Spinal cord (tissue), 10 donors: ENCODE data around the gene SUMF2. TPM values are rescaled to one million over a fixed set of nuclear protein-coding genes. Genes with fewer than 3 reads are reported as not detected.
"Not testable (repeated sequence)": the region's sequence is repeated elsewhere in the genome, so short reads cannot be mapped to it uniquely, and the experiment has no call there.

Source experiments
- DNase-seq, 6 donors: peaks; one replicate each; pipeline versions ENCODE4 v3.0.0 to v3.0.0-alpha.2; 2013 to 2015; ENCODE audit warnings: low spot score in 6 of 6, low read depth in 4 of 6
- H3K27ac ChIP-seq: one replicate; pipeline ENCODE4 v1.5.1; 2013; ENCODE audit warnings: low read depth, low read length, control low read depth
- H3K27me3 ChIP-seq: one replicate; pipeline ENCODE4 v1.6.1; 2013; ENCODE audit warnings: low read length; ENCODE audit not compliant: control insufficient read depth, insufficient read depth
- H3K36me3 ChIP-seq: one replicate; pipeline ENCODE4 v1.6.1; 2013; ENCODE audit warnings: low read length; ENCODE audit not compliant: control insufficient read depth, insufficient read depth
- H3K4me1 ChIP-seq: one replicate; pipeline ENCODE4 v1.6.1; 2013; ENCODE audit warnings: low read length; ENCODE audit not compliant: control insufficient read depth, insufficient read depth
- H3K4me3 ChIP-seq: one replicate; pipeline ENCODE4 v1.5.1; 2013; ENCODE audit warnings: low read depth, low read length, control low read depth
- H3K9me3 ChIP-seq: one replicate; pipeline ENCODE4 v1.6.1; 2013; ENCODE audit warnings: low read length; ENCODE audit not compliant: control insufficient read depth, insufficient read depth
- WGBS: methylation state at CpG from one replicate; pipeline ENCODE4 v1.1.5; 2013; ENCODE audit warnings: missing lambda C conversion rate; ENCODE audit not compliant: insufficient coverage; 5-methylcytosine and 5-hydroxymethylcytosine counted together
- long read RNA-seq, 4 donors: transcript quantifications; one replicate each; lab custom pipeline, GENCODE V29; 2026
- polyA plus RNA-seq, 2 donors: library from polyadenylated mRNA; unstranded; fragments of 120-200 nt; gene quantifications; one replicate each; pipeline ENCODE4 v1.2.1, GENCODE V29; 2013; ENCODE audit not compliant: insufficient read length in 2 of 2
- total RNA-seq, 2 donors: library from RNA; depleted of rRNA in 1 of 2; stranded (reverse); fragments of 120-200 nt in 1 of 2; fragments of >200 nt in 1 of 2; gene quantifications; one replicate each; pipeline versions ENCODE4 v1.2.3 to v1.2.4, GENCODE V29; 2013 to 2014
- donor health status: healthy.

The SUMF2 gene
- total RNA-seq (100 to 1,000 TPM; 111 to 125 TPM), polyA plus RNA-seq (100 to 1,000 TPM; 101 to 138 TPM)
- long read RNA-seq, donor 1, transcript SUMF2-208 (9 exons, 2,052 nt), result major isoform, 21 of 1,368 reads
- long read RNA-seq, donor 1, partial matches to known transcripts, result 625 of 1,368 reads
- long read RNA-seq, donor 1, other reads (novel, unspliced or antisense), result 710 of 1,368 reads
- long read RNA-seq, donor 2, transcript SUMF2-208 (9 exons, 2,052 nt), result major isoform, 7 of 17 reads
- long read RNA-seq, donor 2, partial matches to known transcripts, result 0 of 17 reads
- long read RNA-seq, donor 2, other reads (novel, unspliced or antisense), result 0 of 17 reads
- long read RNA-seq, donor 3, partial matches to known transcripts, result 0 of 10 reads
- long read RNA-seq, donor 3, other reads (novel, unspliced or antisense), result 0 of 10 reads
- long read RNA-seq, donor 4, transcript SUMF2-208 (9 exons, 2,052 nt), result major isoform, 13 of 20 reads
- long read RNA-seq, donor 4, partial matches to known transcripts, result 0 of 20 reads
- long read RNA-seq, donor 4, other reads (novel, unspliced or antisense), result 0 of 20 reads

DNA sequence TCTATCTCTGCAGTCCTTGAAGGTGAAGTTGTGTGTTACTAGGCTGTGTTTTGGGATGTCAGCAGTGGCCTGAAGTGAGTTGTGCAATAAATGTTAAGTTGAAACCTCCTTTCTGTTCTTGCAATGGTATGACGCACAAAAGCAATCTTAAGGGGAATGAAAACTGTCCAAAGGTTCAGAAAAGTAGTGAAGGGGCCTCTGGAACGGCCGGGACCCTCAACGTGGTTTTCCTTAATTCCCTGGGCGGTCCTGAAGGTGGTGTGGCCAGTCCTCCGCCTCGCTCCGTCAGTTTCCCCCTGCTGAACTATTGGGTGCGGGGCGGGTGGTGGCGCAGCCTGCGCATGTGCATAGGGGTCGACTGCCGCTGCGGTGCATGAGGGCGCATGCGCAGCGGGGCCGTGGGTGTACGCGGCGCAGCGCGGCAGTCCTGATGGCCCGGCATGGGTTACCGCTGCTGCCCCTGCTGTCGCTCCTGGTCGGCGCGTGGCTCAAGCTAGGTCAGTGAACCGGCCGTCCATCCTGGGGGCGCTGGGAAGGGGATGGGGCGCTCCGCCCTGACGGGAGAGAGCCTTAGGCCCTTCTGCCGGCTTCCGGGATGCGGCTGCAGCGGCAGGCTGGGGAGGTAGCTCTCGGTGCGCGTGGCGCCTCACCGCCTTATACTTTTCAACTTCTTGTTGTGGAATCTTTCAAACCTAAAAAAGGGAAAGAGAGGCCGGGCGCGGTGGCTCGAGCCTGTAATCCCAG, at the start of gene SUMF2:
SUMF2 (plus strand) TSS at position 405 of the 744 bp plus-strand sequence; CDS start at position 431, 26 bp downstream.
- peak within 1 kb of the TSS; percentile 86 for H3K4me3 ChIP-seq
- H3K9me3 ChIP-seq, result no peaks in the 10 kb centered on the region
- peaks cover 5% of the 10 kb centered on the region for H3K4me1 ChIP-seq
- peak in 5 of 6 donors; percentile 79 to 98 (median 88) for DNase-seq
- peaks cover 24% of the 10 kb centered on the region for H3K36me3 ChIP-seq
- H3K27me3 ChIP-seq, result no peaks in the 10 kb centered on the region
- under 1% methylated on average over 49 of the region's 49 CpGs for WGBS
- peak within 1 kb of the TSS; percentile 90 for H3K27ac ChIP-seq

DNA sequence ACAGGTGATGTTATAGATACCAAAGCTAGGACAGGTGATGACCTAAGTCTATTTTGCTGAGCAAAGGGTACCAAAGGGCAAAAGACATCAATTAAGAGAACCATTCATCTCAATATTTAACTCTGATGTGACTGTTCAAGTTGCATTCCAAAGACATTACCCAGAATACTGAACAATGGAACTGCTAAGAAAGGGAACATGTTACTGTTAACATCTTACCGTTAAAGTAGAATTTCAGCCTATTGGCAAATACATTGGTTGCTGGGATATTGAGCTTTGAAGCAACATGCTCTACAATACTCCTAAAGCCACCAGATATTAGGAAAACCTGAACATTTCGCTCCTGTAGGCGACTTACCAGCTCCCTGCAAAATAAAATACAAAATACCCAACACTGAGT, 47.1 kb upstream of the SUMF2 start:
- H3K4me1 ChIP-seq, H3K4me3 ChIP-seq, DNase-seq, H3K27ac ChIP-seq, H3K27me3 ChIP-seq, H3K9me3 ChIP-seq: not testable (repeated sequence)
- WGBS, result no CpG with 5 or more reads among the region's 3 CpGs
- H3K36me3 ChIP-seq, result peaks cover 43% of the 10 kb centered on the region

DNA sequence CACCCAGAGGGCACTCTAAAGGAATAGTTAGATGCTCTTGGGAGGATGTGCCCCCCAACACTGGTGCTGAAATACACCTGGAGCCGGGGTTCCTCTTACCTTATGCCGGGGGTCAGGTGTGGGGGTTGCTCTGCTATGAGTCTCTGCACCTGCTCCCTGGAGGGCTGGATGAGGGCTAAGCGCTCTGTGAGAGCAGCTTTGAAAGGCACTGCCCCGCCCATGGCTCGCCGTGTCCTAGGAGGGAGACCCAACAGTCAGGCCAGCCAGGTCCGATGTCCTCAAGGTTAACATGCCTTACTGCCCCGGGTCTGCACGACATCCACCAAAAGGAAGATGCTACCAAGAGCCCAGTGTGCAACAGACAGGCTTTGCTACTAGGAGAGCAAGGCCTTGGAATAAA, 44.6 kb upstream of the SUMF2 start:
- H3K4me3 ChIP-seq, result no peak overlapping the region
- WGBS, result 75% methylated on average over 9 of the region's 9 CpGs
- H3K27ac ChIP-seq, result no peak overlapping the region
- no peaks in the 10 kb centered on the region for H3K4me1 ChIP-seq
- DNase-seq, result no peak
- peaks cover 46% of the 10 kb centered on the region for H3K36me3 ChIP-seq
- H3K27me3 ChIP-seq, result no peaks in the 10 kb centered on the region
- no peaks in the 10 kb centered on the region for H3K9me3 ChIP-seq

DNA sequence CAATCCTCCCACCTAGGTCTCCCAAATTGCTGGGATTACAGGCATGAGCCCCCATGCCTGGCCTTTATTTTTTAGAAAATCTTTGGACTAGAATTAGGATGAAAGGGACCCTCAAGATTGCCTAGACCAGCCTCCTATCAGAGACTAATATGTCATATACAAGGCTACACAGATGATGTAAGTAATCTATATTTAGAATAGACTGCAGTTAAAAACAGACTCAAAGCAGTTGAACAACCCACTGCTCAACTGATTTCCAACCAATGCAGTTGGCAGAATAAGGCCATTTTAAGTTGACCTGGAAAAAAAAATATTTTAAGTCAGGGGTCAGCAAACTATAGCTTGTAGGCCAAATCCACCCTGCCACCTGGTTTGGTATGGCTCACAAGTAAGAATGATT, 40.6 kb upstream of the SUMF2 start:
- Histone ChIP-seq H3K4me1 (no peaks in the 10 kb centered on the region), H3K9me3 (no peaks in the 10 kb centered on the region), H3K36me3 (peaks cover 54% of the 10 kb centered on the region), H3K27me3 (no peaks in the 10 kb centered on the region), H3K27ac (no peak overlapping the region), H3K4me3 (no peak overlapping the region)
- DNase-seq, result no peak

DNA sequence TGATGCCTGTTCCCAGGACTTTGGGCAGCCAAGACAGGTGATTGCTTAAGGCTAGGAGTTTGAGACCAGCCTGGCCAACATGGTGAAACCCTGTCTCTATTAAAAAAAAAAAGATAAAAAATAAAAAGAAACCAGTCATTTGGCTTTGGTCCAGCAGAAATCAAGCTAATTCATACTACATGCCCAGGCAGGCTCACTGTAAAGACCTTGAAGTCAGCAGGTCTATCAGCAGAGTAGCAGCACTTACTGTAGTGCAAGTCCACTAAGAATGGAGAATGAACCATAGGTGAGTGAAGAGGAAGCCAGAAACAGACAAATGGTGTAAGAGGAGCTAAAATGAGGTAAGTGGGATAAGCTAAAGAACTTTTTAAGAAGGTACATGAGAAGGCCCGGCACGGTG, 37.5 kb upstream of the SUMF2 start:
- no peak overlapping the region for H3K4me3 ChIP-seq
- no peak for DNase-seq
- no peaks in the 10 kb centered on the region for H3K9me3 ChIP-seq
- H3K4me1 ChIP-seq, result no peaks in the 10 kb centered on the region
- WGBS, result 100% methylated on average over 1 of the region's 2 CpGs
- peaks cover 50% of the 10 kb centered on the region for H3K36me3 ChIP-seq
- H3K27me3 ChIP-seq, result no peaks in the 10 kb centered on the region
- H3K27ac ChIP-seq, result no peak overlapping the region

DNA sequence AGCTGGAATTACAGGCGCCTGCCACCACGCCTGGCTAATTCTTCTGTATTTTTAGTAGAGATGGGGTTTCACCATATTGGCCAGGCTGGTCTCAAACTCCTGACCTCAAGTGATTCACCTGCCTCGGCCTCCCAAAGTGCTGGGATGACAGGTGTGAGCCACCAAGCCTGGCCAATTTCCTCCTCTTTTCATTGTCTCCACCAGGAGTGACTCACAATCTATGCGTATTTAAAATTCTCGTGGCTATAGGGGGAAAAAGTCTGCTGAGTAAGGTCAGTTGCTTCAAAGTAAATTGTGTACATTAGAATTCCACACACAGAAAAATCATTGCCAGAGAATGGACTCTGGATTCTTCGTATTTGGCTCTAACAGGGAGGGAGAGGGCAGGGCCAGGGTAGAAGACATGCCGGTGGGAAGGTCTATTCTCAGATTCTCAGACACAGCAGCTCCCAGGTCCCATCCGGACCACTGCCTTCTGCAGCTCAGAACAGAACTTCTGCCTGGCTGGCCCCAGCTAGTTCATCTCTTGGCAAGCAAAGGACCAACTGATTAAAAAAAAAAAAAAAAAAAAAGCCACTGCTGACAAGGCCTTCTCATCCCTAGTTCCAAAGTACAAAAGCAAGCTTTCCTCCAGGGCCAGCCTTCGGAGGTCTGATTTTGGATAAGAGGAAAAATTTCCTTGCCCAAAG, 35.0 kb upstream of the SUMF2 start:
- Histone ChIP-seq H3K4me1 (peaks cover 8% of the 10 kb centered on the region), H3K4me3 (no peak overlapping the region), H3K9me3 (no peaks in the 10 kb centered on the region), H3K27me3 (no peaks in the 10 kb centered on the region), H3K27ac (no peak overlapping the region), H3K36me3 (peaks cover 41% of the 10 kb centered on the region)
- DNase-seq, result no peak
- 100% methylated on average over 5 of the region's 9 CpGs for WGBS

DNA sequence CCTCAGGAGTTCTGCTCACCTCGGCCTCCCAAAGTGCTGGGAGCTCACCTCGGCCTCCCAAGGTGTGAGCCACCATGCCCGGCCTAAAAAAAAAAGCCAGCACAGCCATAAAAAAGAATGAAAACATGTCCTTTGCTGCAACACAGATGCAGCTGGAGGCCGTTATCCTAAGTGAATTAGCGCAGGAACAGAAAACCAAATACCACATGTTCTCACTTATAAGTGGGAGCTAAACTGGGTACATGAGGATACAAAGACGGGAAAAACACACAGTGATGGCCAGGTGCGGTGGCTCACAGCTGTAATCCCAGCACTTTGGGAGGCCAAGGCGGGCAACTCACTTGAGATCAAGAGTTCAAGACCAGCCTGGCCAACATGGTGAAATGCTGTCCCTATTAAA, 33.7 kb upstream of the SUMF2 start:
- H3K9me3 ChIP-seq, result no peaks in the 10 kb centered on the region
- no peak overlapping the region for H3K27ac ChIP-seq
- WGBS, result 97% methylated on average over 6 of the region's 8 CpGs
- peaks cover 36% of the 10 kb centered on the region for H3K36me3 ChIP-seq
- H3K4me3 ChIP-seq, result no peak overlapping the region
- no peaks in the 10 kb centered on the region for H3K27me3 ChIP-seq
- no peak for DNase-seq
- peaks cover 14% of the 10 kb centered on the region for H3K4me1 ChIP-seq

DNA sequence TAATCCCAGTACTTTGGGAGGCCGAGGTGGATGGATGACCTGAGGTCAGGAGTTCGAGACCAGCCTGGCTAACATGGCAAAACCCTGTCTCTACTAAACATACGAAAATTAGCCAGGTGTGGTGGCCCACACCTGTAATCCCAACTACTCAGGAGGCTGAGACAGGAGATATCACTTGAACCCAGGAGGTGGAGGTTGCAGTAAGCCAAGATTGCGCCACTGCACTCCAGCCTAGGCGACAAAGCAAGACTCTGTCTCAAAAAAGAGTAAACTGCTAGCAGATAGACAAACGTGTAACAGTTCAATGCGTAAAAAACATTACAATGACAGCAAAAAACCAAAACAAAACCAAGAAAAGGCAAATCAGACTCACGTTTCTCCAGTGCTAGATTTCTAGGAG, 32.5 kb upstream of the SUMF2 start:
- H3K27me3 ChIP-seq, H3K27ac ChIP-seq, H3K4me3 ChIP-seq, DNase-seq, H3K9me3 ChIP-seq: not testable (repeated sequence)
- H3K36me3 ChIP-seq, result peaks cover 32% of the 10 kb centered on the region
- 82% methylated on average over 5 of the region's 8 CpGs for WGBS
- H3K4me1 ChIP-seq, result peaks cover 14% of the 10 kb centered on the region

DNA sequence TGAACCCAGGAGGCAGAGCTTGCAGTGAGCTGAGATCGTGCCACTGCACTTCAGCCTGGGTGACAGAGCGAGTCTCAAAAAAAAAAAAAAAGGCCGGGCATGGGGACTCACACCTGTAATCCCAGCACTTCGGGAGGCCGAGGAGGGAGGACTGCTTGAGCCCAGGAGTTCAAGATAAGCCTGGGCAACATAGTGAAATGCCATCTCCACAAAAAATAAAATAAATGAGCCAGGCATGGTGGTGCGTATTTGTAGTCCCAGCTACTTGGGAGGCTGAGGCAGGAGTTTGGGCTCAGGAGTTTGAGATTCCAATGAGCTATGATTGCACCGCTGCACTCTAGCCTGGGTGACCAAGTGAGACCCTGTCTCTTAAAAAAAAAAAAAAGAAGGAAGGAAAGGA, 31.5 kb upstream of the SUMF2 start:
- WGBS, result 98% methylated on average over 6 of the region's 7 CpGs
- Histone ChIP-seq H3K4me1 (peaks cover 14% of the 10 kb centered on the region), H3K36me3 (peaks cover 25% of the 10 kb centered on the region)
- H3K27me3 ChIP-seq, H3K9me3 ChIP-seq, DNase-seq, H3K27ac ChIP-seq, H3K4me3 ChIP-seq: not testable (repeated sequence)
